ENCODE measurements around the gene DHRS11. TPM values are rescaled to one million over a fixed set of nuclear protein-coding genes. Genes with fewer than 3 reads are reported as not detected.

The DHRS11 gene
- total RNA-seq, 6 experiments from 2014 or later, result 5.1 to 13.6 (median 9.3) TPM

GRCh38 chr17:36599546-36600250 lies 8.0 kb downstream of the DHRS11 start:
- intact Hi-C loops (cut with DNase I), result loop anchor here (10.0 kb wide), 2 partner anchors 55 to 65 kb away; partner anchors contain the start of genes GGNBP2 (in 1 of the 2), MYO19 (in 1 of the 2) and PIGW (in 1 of the 2)
- DNase-seq, result no peak

GRCh38 chr17:36600465-36600864 lies 8.8 kb downstream of the DHRS11 start:
- Histone ChIP-seq H3K9me3 (no peaks in the 10 kb centered on the region), H3K27me3 (no peaks in the 10 kb centered on the region), H3K4me1 (peaks cover 0 to 18% (median 3%) of the 10 kb centered on the region in 4 donors), H3K36me3 (no peaks in the 10 kb centered on the region), H3K27ac (peak overlapping the region in 1 of 3 donors; percentile 55), H3K4me3 (no peak overlapping the region)
- ATAC-seq (no peak), DNase-seq (no peak)
- no peak for TF ChIP-seq CTCF (IDR thresholded peaks at IDR 0.05)
- TF ChIP-seq POLR2A (IDR thresholded peaks at IDR 0.05), result no peak
- intact Hi-C loops (cut with DNase I), result no loop called here
- WGBS (ENCODE audit: insufficient coverage, low coverage, low lambda C conversion rate, missing lambda C conversion rate), result 72% methylated on average over 3 of the region's 3 CpGs

More at GRCh38 chr17:36599546-36600250, 8.0 kb downstream of the DHRS11 start:
- Histone ChIP-seq H3K27me3 (no peaks in the 10 kb centered on the region), H3K36me3 (no peaks in the 10 kb centered on the region), H3K27ac (no peak overlapping the region), H3K4me1 (peaks cover 0 to 18% (median 3%) of the 10 kb centered on the region in 4 donors), H3K9me3 (no peaks in the 10 kb centered on the region), H3K4me3 (no peak overlapping the region)
- ATAC-seq, result no peak
- no peak for TF ChIP-seq POLR2A (IDR thresholded peaks at IDR 0.05)
- no peak for TF ChIP-seq CTCF (IDR thresholded peaks at IDR 0.05)
- WGBS (ENCODE audit: insufficient coverage, low coverage, low lambda C conversion rate, missing lambda C conversion rate), result 88% methylated on average over 3 of the region's 11 CpGs

GRCh38 chr17:36600936-36601302 lies 9.2 kb downstream of the DHRS11 start:
- Histone ChIP-seq H3K4me3 (peak overlapping the region; percentile 93 to 96 (median 94)), H3K27me3 (no peaks in the 10 kb centered on the region), H3K36me3 (no peaks in the 10 kb centered on the region), H3K4me1 (peaks cover 0 to 18% (median 3%) of the 10 kb centered on the region in 4 donors), H3K27ac (peak overlapping the region; percentile 55 to 80 (median 74)), H3K9me3 (no peaks in the 10 kb centered on the region)
- ATAC-seq, result no peak
- DNase-seq, result peak in 1 of 3 donors; percentile 52
- WGBS (ENCODE audit: insufficient coverage, low coverage, low lambda C conversion rate, missing lambda C conversion rate), result 0% methylated on average over 2 of the region's 10 CpGs
- TF ChIP-seq POLR2A (IDR thresholded peaks at IDR 0.05) (no peak), CTCF (IDR thresholded peaks at IDR 0.05) (no peak)
- intact Hi-C loops (cut with DNase I), result no loop called here

GRCh38 chr17:36601303-36602029 lies 9.8 kb downstream of the DHRS11 start, which contains the start of gene MRM1:
MRM1 (plus strand) TSS chr17:36601583; CDS start chr17:36601811, 228 bp downstream.
- H3K4me1 ChIP-seq, result peaks cover 0 to 18% (median 3%) of the 10 kb centered on the region in 4 donors
- peak within 1 kb of the TSS; percentile 55 to 80 (median 74) for H3K27ac ChIP-seq
- DNase-seq (peak; percentile 95 to 96 (median 96)), ATAC-seq (peak; percentile 93 to 95 (median 94))
- H3K27me3 ChIP-seq, result no peaks in the 10 kb centered on the region
- TF ChIP-seq POLR2A (IDR thresholded peaks at IDR 0.05) (peak; percentile 68), CTCF (IDR thresholded peaks at IDR 0.05) (peak in 1 of 4 donors; percentile 19)
- H3K36me3 ChIP-seq, result no peaks in the 10 kb centered on the region
- no peaks in the 10 kb centered on the region for H3K9me3 ChIP-seq
- peak within 1 kb of the TSS; percentile 93 to 96 (median 94) for H3K4me3 ChIP-seq
- 5% methylated on average over 2 of the region's 60 CpGs for WGBS (ENCODE audit: insufficient coverage, low coverage, low lambda C conversion rate, missing lambda C conversion rate)
- intact Hi-C loops (cut with DNase I), result no loop called here
